ENCODE data around the gene TLCD3A.
"Not testable (repeated sequence)": the region's sequence is repeated elsewhere in the genome, so short reads cannot be mapped to it uniquely, and the experiment has no call there.

Gene TLCD3A

DNA sequence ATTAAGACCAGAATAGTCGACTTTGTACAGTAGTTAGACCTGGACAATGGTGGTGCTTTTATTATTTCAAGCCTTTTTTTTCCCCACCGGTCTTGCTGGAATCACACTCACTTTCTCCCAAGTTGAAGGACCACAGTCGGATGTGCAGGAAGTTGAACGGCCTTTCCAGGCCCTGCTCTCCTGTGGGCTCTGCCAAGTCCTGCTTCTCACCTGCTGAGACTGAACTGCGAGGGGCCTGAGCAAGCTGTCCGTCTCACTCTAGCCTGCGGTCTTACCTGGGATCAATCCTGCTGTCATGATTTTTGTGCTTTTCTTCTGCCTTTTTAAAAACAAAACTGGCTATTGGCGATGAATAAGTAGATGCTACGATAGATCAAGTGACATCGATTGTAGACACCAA is 1.3 kb downstream of the TLCD3A start:
- peaks cover 43% of the 10 kb centered on the region for H3K36me3 ChIP-seq (ENCODE audit: control insufficient read depth, insufficient read depth, low read length)

DNA sequence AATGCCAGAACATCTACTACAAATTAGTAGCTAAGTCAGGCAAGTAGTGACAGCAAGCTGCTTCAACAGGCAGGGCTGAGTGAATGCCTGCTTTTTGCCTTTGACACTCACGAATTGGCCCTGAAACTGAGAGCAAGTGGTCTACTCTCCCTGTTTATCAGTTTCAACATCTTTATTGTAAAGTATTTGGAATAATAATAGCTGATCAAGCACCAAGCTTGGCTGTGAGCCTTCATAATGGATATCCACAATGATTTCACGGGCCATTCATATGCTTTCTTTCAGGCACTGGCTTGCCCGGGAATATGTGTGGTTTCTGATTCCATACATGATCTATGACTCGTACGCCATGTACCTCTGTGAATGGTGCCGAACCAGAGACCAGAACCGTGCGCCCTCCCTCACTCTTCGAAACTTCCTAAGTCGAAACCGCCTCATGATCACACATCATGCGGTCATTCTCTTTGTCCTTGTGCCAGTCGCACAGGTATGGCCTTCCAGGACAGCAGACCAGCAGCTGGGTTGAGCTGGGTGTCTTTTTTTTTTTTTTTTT is 5.2 kb downstream of the TLCD3A start:
- Histone ChIP-seq H3K36me3 (ENCODE audit: control insufficient read depth, insufficient read depth, low read length) (peaks cover 72% of the 10 kb centered on the region), H3K9me3 (ENCODE audit: control insufficient read depth, insufficient read depth, low read length) (no peaks in the 10 kb centered on the region), H3K4me3 (ENCODE audit: low read depth, low read length) (no peak overlapping the region), H3K9ac (ENCODE audit: low read depth, low read length) (no peak overlapping the region), H3K4me1 (ENCODE audit: control insufficient read depth, insufficient read depth, low read length) (no peaks in the 10 kb centered on the region; the same call in 1 of the 2 replicates), H3K27ac (ENCODE audit: low read depth, low read length) (no peak overlapping the region), H3K27me3 (ENCODE audit: control insufficient read depth, insufficient read depth, low read length) (no peaks in the 10 kb centered on the region)

More for the DNA sequence above, 1.3 kb downstream of the TLCD3A start:
- Histone ChIP-seq H3K9me3 (ENCODE audit: control insufficient read depth, insufficient read depth, low read length) (no peaks in the 10 kb centered on the region), H3K4me1 (ENCODE audit: control insufficient read depth, insufficient read depth, low read length) (no peaks in the 10 kb centered on the region; the same call in 1 of the 2 replicates), H3K27ac (ENCODE audit: low read depth, low read length) (no peak overlapping the region), H3K27me3 (ENCODE audit: control insufficient read depth, insufficient read depth, low read length) (no peaks in the 10 kb centered on the region), H3K4me3 (ENCODE audit: low read depth, low read length) (peak overlapping the region; percentile 74), H3K9ac (ENCODE audit: low read depth, low read length) (no peak overlapping the region)

DNA sequence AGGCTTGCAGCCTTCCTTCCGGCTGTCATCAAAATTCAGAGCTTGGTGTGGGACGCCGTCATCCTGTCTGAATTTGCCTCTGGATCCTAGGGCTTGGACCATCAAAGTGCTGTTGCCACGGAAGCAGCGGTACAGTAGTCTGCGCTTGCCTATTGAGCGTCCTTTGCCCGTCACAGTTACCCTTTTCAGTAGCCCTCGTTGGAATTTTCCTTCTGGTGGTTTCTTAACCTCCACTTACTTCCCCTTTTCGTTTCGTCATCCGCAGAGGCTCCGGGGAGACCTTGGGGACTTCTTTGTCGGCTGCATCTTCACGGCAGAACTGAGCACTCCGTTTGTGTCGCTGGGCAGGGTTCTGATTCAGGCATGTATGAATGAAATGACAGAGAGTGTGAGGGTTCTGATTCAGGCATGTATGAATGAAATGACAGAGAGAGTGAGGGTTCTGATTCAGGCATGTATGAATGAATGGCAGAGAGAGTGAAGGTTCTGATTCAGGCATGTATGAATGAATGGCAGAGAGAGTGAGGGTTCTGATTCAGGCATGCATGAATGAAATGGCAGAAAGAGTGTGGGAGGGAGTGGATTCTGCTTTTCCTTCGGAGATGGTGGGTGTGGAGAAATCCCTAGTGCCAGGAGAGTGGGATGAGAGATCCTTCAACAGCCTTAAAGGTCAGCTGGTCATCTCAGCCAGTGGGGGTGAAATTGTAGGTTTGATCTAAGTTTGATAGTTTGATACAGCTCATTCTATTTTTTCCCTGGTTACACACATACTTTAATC is 8.0 kb downstream of the TLCD3A start:
- H3K27me3 ChIP-seq (ENCODE audit: control insufficient read depth, insufficient read depth, low read length), result no peaks in the 10 kb centered on the region
- peaks cover 81% of the 10 kb centered on the region for H3K36me3 ChIP-seq (ENCODE audit: control insufficient read depth, insufficient read depth, low read length)
- no peaks in the 10 kb centered on the region for H3K4me1 ChIP-seq (ENCODE audit: control insufficient read depth, insufficient read depth, low read length)
- no peak overlapping the region for H3K4me3 ChIP-seq (ENCODE audit: low read depth, low read length)
- H3K9ac ChIP-seq (ENCODE audit: low read depth, low read length), result no peak overlapping the region
- H3K27ac ChIP-seq (ENCODE audit: low read depth, low read length), result no peak overlapping the region
- H3K9me3 ChIP-seq (ENCODE audit: control insufficient read depth, insufficient read depth, low read length), result no peaks in the 10 kb centered on the region

DNA sequence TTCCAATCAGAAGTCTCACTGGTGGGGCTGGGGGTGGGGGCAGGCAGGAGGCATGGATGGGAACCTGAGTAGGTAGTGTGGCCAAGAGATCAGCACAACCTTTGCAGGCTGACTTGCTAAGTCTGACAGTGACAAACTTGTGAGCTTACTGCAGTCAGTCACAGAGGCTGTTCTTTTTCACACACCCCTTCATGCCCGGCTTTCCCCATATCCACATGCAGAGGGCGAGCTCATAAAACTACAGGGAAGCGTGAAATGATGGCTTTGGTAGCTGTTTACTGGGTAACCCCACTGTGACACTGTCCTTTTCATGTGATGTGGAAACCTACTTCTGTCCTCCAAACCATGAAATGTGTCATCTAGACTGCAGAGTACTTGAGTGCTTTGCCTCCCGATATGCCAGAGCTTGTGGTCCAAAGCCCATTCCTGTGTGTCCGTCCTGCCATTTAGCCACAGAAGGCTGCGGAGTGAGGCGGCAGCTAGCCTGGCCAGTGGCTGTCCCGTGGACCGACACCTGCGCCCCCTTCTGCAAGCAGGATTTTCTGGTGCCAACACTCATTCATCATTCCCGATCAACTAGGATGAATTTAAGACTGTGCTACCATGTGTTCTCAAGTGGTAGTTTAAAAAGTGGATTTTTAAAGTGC is 9.9 kb downstream of the TLCD3A start:
- Histone ChIP-seq H3K9ac (ENCODE audit: low read depth, low read length) (no peak overlapping the region), H3K4me3 (ENCODE audit: low read depth, low read length) (no peak overlapping the region), H3K36me3 (ENCODE audit: control insufficient read depth, insufficient read depth, low read length) (peaks cover 87% of the 10 kb centered on the region), H3K27ac (ENCODE audit: low read depth, low read length) (no peak overlapping the region), H3K27me3 (ENCODE audit: control insufficient read depth, insufficient read depth, low read length) (no peaks in the 10 kb centered on the region), H3K9me3 (ENCODE audit: control insufficient read depth, insufficient read depth, low read length) (no peaks in the 10 kb centered on the region), H3K4me1 (ENCODE audit: control insufficient read depth, insufficient read depth, low read length) (no peaks in the 10 kb centered on the region)

GRCh38 chr17:743139-743538 is 10.7 kb downstream of the TLCD3A start:
- H3K27me3 ChIP-seq (ENCODE audit: control insufficient read depth, insufficient read depth, low read length), result no peaks in the 10 kb centered on the region
- H3K9me3 ChIP-seq (ENCODE audit: control insufficient read depth, insufficient read depth, low read length), result no peaks in the 10 kb centered on the region
- H3K27ac ChIP-seq (ENCODE audit: low read depth, low read length), result no peak overlapping the region
- no peaks in the 10 kb centered on the region for H3K4me1 ChIP-seq (ENCODE audit: control insufficient read depth, insufficient read depth, low read length)
- H3K4me3 ChIP-seq (ENCODE audit: low read depth, low read length), result no peak overlapping the region
- peaks cover 89% of the 10 kb centered on the region for H3K36me3 ChIP-seq (ENCODE audit: control insufficient read depth, insufficient read depth, low read length)
- H3K9ac ChIP-seq (ENCODE audit: low read depth, low read length), result no peak overlapping the region

GRCh38 chr17:744937-745336 is 12.5 kb downstream of the TLCD3A start:
- H3K9me3 ChIP-seq (ENCODE audit: control insufficient read depth, insufficient read depth, low read length), result peaks cover 5% of the 10 kb centered on the region
- no peak overlapping the region for H3K4me3 ChIP-seq (ENCODE audit: low read depth, low read length)
- H3K9ac ChIP-seq (ENCODE audit: low read depth, low read length), result no peak overlapping the region
- no peaks in the 10 kb centered on the region for H3K4me1 ChIP-seq (ENCODE audit: control insufficient read depth, insufficient read depth, low read length)
- H3K27ac ChIP-seq (ENCODE audit: low read depth, low read length), result no peak overlapping the region
- H3K27me3 ChIP-seq (ENCODE audit: control insufficient read depth, insufficient read depth, low read length), result no peaks in the 10 kb centered on the region
- H3K36me3 ChIP-seq (ENCODE audit: control insufficient read depth, insufficient read depth, low read length), result peaks cover 89% of the 10 kb centered on the region

DNA sequence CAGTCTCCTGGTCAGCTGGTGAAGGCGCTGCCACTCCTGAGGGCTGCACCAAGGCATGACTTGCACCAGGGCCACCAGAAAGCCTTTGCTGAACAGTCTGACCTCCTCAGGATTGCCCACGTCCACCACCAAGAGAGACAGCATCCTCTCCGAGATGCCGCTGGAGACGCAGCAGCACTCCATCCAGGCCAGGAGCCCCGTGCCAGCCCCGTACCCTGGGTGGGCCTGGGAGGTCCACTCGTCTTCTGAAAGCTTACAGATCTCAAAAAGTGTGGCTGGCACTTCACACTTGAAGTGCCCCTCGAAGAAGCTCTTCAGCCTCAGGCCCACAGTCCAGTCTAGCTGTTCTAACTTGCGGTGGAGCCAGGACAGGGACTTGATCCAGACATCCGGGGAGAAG is 13.0 kb downstream of the TLCD3A start:
- Histone ChIP-seq H3K9ac (ENCODE audit: low read depth, low read length) (no peak overlapping the region), H3K36me3 (ENCODE audit: control insufficient read depth, insufficient read depth, low read length) (peaks cover 84% of the 10 kb centered on the region)

DNA sequence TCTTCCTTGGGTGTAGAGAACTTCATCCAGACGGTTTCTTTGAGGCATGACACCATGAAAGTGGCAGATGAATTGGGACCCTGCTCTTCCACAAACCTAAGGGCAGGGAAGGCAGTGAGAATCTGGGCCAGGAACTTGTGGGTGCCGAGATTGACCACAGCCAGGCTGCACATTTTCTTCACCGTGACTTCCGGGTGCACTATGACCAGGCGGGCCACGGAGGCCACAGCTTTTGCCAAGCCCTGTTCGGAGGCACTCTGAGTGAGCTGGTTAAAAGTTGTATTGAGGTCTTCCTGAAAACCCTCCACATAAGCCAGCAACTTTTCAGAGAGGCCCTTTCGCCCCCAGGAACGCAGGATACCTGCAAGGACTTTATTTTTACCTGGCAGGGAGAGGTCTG is 13.8 kb downstream of the TLCD3A start:
- H3K36me3 ChIP-seq (ENCODE audit: control insufficient read depth, insufficient read depth, low read length), result peaks cover 76% of the 10 kb centered on the region
- H3K9me3 ChIP-seq (ENCODE audit: control insufficient read depth, insufficient read depth, low read length), result peaks cover 5% of the 10 kb centered on the region
- 0 out of 2 replicates have a peak, but pooled peaks cover 5% of the 10 kb centered on the region for H3K4me1 ChIP-seq (ENCODE audit: control insufficient read depth, insufficient read depth, low read length)
- no peaks in the 10 kb centered on the region for H3K27me3 ChIP-seq (ENCODE audit: control insufficient read depth, insufficient read depth, low read length)
- no peak overlapping the region for H3K9ac ChIP-seq (ENCODE audit: low read depth, low read length)
- no peak overlapping the region for H3K27ac ChIP-seq (ENCODE audit: low read depth, low read length)
- H3K4me3 ChIP-seq (ENCODE audit: low read depth, low read length), result no peak overlapping the region

More for the DNA sequence above, 13.0 kb downstream of the TLCD3A start:
- no peak overlapping the region for H3K4me3 ChIP-seq (ENCODE audit: low read depth, low read length)
- no peaks in the 10 kb centered on the region for H3K4me1 ChIP-seq (ENCODE audit: control insufficient read depth, insufficient read depth, low read length)
- H3K27me3 ChIP-seq (ENCODE audit: control insufficient read depth, insufficient read depth, low read length), result no peaks in the 10 kb centered on the region
- H3K27ac ChIP-seq (ENCODE audit: low read depth, low read length), result no peak overlapping the region
- H3K9me3 ChIP-seq (ENCODE audit: control insufficient read depth, insufficient read depth, low read length), result peaks cover 5% of the 10 kb centered on the region

DNA sequence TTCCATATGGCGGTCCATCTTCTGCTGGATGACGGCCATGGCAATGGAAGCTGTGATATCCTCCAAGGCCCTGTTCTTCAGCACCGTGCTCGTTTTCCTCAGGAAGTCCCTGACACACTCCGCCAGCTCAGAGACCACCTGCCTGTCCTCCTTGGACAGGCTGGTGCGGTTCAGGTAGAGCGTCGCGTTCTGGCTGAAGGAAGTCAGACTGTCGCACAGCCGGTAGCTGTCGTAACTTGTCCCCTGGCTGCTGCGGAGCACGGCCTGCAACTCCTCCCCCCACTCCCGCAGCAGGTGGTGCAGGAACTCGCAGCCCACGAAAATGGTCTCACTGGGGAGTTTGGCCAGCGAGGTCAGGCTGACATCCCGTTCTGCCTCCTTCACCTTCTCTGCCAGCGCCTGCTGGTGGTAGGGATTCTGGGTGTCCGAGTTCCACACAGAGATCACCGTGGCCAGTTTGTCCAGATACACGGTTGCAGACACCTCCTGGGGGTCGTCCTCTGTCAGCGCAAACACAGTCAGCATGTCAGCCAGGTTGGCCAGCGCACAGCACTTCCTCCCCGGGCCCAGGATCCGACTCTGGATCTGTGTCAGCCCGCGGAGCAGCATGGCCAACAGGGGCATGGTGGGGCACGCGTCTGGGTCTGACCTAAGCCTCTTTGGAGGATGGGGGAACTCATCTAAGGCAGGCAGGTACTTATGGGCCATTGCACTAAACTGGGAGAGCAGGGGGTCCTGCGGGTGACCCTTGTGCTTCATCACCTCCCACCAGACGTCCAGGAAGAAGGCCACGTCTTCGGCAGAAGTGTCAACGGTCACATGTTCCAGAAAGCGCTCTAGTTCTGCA is 14.6 kb downstream of the TLCD3A start:
- H3K27ac ChIP-seq (ENCODE audit: low read depth, low read length), result no peak overlapping the region
- H3K36me3 ChIP-seq (ENCODE audit: control insufficient read depth, insufficient read depth, low read length), result peaks cover 68% of the 10 kb centered on the region
- H3K9ac ChIP-seq (ENCODE audit: low read depth, low read length), result no peak overlapping the region

DNA sequence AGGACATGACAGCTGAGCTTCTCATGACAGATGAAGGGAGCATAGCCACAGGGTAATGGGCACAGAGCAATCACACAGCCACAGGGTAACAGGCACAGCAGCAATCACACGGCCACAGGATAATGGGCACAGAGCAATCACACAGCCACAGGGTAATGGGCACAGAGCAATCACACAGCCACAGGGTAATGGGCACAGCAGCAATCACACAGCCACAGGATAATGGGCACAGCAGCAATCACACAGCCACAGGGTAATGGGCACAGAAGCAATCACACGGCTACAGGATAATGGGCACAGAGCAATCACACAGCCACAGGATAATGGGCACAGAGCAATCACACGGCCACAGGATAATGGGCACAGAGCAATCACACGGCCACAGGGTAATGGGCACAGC is 16.2 kb downstream of the TLCD3A start:
- H3K9me3 ChIP-seq (ENCODE audit: control insufficient read depth, insufficient read depth, low read length); H3K9ac ChIP-seq (ENCODE audit: low read depth, low read length); H3K27me3 ChIP-seq (ENCODE audit: control insufficient read depth, insufficient read depth, low read length); H3K4me1 ChIP-seq (ENCODE audit: control insufficient read depth, insufficient read depth, low read length); H3K4me3 ChIP-seq (ENCODE audit: low read depth, low read length); H3K27ac ChIP-seq (ENCODE audit: low read depth, low read length): not testable (repeated sequence)
- H3K36me3 ChIP-seq (ENCODE audit: control insufficient read depth, insufficient read depth, low read length), result peaks cover 53% of the 10 kb centered on the region

More for the DNA sequence above, 14.6 kb downstream of the TLCD3A start:
- Histone ChIP-seq H3K4me1 (ENCODE audit: control insufficient read depth, insufficient read depth, low read length) (0 out of 2 replicates have a peak, but pooled peaks cover 5% of the 10 kb centered on the region), H3K9me3 (ENCODE audit: control insufficient read depth, insufficient read depth, low read length) (peaks cover 5% of the 10 kb centered on the region), H3K27me3 (ENCODE audit: control insufficient read depth, insufficient read depth, low read length) (no peaks in the 10 kb centered on the region), H3K4me3 (ENCODE audit: low read depth, low read length) (no peak overlapping the region)

All from HUES48 (cell line).